RWPE2 (cell line): ENCODE results near the gene TRIM28.

Experiments used
- ATAC-seq: fragments of 200-7000 bp; cut with Tn5 transposase; 3 replicates; pipeline ENCODE4 v1.9.1; 2021; ENCODE audit warnings: low read depth
- DNase-seq: peaks from one replicate; pipeline ENCODE4 v3.0.0-alpha.2; 2020; ENCODE audit warnings: low spot score
- H3K27ac ChIP-seq: fragments of 450-650 bp; 2 replicates; pipeline ENCODE4 v1.5.1; 2017; ENCODE audit warnings: mild to moderate bottlenecking; ENCODE audit not compliant: poor library complexity, severe bottlenecking
- H3K27me3 ChIP-seq: fragments of 250-450 bp; sonication (Bioruptor Pico); 2 replicates; pipeline ENCODE4 v1.5.1; 2021; ENCODE audit warnings: mild to moderate bottlenecking, moderate library complexity; ENCODE audit not compliant: insufficient read depth, poor library complexity, severe bottlenecking
- H3K36me3 ChIP-seq: fragments of 250-450 bp; sonication (Bioruptor Pico); 2 replicates; pipeline ENCODE4 v1.5.1; 2020; ENCODE audit warnings: low read depth, mild to moderate bottlenecking, moderate library complexity
- H3K4me1 ChIP-seq: fragments of 250-450 bp; sonication (Bioruptor Pico); 2 replicates; pipeline ENCODE4 v1.5.1; 2021; ENCODE audit warnings: mild to moderate bottlenecking, moderate library complexity; ENCODE audit not compliant: insufficient read depth, poor library complexity, severe bottlenecking
- H3K4me3 ChIP-seq: fragments of 250-450 bp; sonication (Bioruptor Pico); 2 replicates; pipeline ENCODE4 v1.5.1; 2021; ENCODE audit warnings: mild to moderate bottlenecking, moderate library complexity; ENCODE audit not compliant: severe bottlenecking
- H3K9me3 ChIP-seq: fragments of 250-450 bp; sonication (Bioruptor Pico); 2 replicates; pipeline ENCODE4 v1.5.1; 2021; ENCODE audit warnings: mild to moderate bottlenecking, moderate library complexity; ENCODE audit not compliant: severe bottlenecking
- CTCF ChIP-seq: fragments of 450-650 bp; IDR thresholded peaks from one replicate; pipeline ENCODE4 v1.5.1; 2017; ENCODE audit warnings: mild to moderate bottlenecking, moderate library complexity; ENCODE audit not compliant: poor library complexity, severe bottlenecking

Gene TRIM28

GRCh38 chr19:58513213-58513693 is 30.6 kb upstream of the TRIM28 start:
- H3K36me3 ChIP-seq, result peaks cover 6% of the 10 kb centered on the region
- DNase-seq (no peak), ATAC-seq (no peak)
- no peaks in the 10 kb centered on the region for H3K27me3 ChIP-seq
- H3K4me3 ChIP-seq, result no peak overlapping the region
- H3K9me3 ChIP-seq, result no peaks in the 10 kb centered on the region
- H3K27ac ChIP-seq, result peak overlapping the region; percentile 47
- TF ChIP-seq CTCF, result no peak
- H3K4me1 ChIP-seq, result peaks cover 3% of the 10 kb centered on the region

DNA sequence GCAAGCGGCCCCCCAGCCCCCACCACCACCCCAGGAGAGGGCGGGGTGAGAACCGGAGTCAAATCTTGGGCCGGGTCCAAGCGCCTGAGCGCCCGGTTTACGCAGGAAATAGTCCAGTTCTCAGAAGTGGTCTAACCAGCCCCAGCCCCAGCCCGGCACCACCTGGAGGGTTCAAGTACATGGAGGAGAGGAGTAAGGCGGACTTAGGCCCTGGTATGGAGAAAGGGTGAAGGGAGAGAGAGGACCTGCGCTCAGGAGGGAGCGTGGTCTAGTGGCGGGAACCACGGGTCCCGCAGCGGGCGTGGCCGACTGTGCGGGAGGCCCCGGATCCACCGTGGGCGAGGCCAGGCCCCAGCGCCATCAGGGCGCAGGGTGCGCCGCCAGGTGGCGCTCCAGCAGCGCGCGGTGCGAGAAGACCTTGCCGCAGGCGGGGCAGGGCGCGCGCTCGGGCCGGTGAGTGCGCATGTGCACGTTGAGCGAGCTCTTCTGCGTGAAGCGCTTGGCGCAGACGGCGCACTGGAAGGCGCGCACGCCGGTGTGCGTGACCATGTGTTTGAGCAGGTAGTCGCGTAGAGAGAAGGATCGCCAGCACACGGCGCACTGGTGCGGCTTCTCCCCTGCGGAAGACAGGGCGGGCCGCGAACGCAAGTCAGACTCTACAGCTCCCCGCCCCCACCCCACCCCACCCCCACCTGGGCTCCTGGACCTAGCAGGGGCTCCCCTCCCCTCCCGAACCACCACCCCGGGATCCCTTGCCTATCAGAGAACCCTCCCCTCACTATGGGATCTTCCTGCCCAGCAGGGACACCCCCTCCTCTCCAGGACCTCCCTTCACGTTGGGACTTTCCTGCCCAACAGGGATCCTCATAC is 29.9 kb upstream of the TRIM28 start:
- Histone ChIP-seq H3K27ac (peak overlapping the region; percentile 47), H3K4me3 (peak overlapping the region; percentile 31), H3K4me1 (peaks cover 3% of the 10 kb centered on the region), H3K27me3 (no peaks in the 10 kb centered on the region), H3K36me3 (peaks cover 6% of the 10 kb centered on the region), H3K9me3 (no peaks in the 10 kb centered on the region)
- TF ChIP-seq CTCF, result peak; percentile 96
- peak; percentile 64 for ATAC-seq
- DNase-seq, result peak; percentile 85

GRCh38 chr19:58514564-58515022 is 29.3 kb upstream of the TRIM28 start:
- Histone ChIP-seq H3K27ac (peak overlapping the region; percentile 47), H3K4me1 (peaks cover 3% of the 10 kb centered on the region), H3K4me3 (peak overlapping the region; percentile 31), H3K27me3 (no peaks in the 10 kb centered on the region), H3K36me3 (peaks cover 6% of the 10 kb centered on the region), H3K9me3 (no peaks in the 10 kb centered on the region)
- no peak for DNase-seq
- ATAC-seq, result no peak
- no peak for TF ChIP-seq CTCF

DNA sequence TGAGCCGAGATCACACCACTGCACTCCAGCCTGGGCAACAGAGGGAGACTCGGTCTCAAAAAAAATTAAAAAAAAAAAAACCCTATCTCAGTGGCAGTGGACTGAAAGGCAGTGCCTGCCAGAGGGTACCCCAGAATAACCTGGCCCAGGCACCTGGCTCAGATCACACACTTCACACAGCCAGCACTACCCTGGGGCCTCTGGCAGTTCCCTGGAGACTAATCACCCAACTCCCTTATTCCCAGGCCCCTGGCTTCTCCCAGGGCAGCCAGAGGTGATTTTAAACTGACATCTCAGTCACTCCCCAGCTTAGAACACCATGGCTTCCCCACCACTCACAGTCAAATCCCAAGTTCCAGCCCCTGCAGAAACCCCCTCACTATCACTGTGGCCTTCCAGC is 28.6 kb upstream of the TRIM28 start:
- H3K4me3 ChIP-seq, result no peak overlapping the region
- H3K9me3 ChIP-seq, result no peaks in the 10 kb centered on the region
- ATAC-seq, result no peak
- H3K27me3 ChIP-seq, result no peaks in the 10 kb centered on the region
- peaks cover 3% of the 10 kb centered on the region for H3K4me1 ChIP-seq
- no peak for TF ChIP-seq CTCF
- H3K27ac ChIP-seq, result no peak overlapping the region
- H3K36me3 ChIP-seq, result peaks cover 6% of the 10 kb centered on the region
- DNase-seq, result no peak
